Muscle layer of duodenum (tissue), 2 donors: Measurements from ENCODE around the gene CTTN.

Experiments
- H3K27ac ChIP-seq: one replicate; pipeline ENCODE4 v1.7.0; 2013; ENCODE audit warnings: mild to moderate bottlenecking, low read length
- H3K27me3 ChIP-seq: one replicate; pipeline ENCODE4 v1.7.0; 2013; ENCODE audit warnings: low read depth, mild to moderate bottlenecking, control low read depth, low read length
- H3K36me3 ChIP-seq, 2 donors: one replicate each; pipeline ENCODE4 v1.7.0; 2013; ENCODE audit warnings: low read length in 2 of 2, control low read depth in 1 of 2, mild to moderate bottlenecking in 1 of 2; ENCODE audit not compliant: insufficient read depth in 2 of 2, control insufficient read depth in 1 of 2
- H3K4me1 ChIP-seq, 2 donors: one replicate each; pipeline ENCODE4 v1.7.0; 2013; ENCODE audit warnings: low read length in 2 of 2, mild to moderate bottlenecking in 2 of 2, control low read depth in 1 of 2, moderate library complexity in 1 of 2; ENCODE audit not compliant: insufficient read depth in 2 of 2, control insufficient read depth in 1 of 2
- H3K4me3 ChIP-seq, 2 donors: one replicate each; pipeline ENCODE4 v1.7.0; 2013; ENCODE audit warnings: low read length in 2 of 2, low read depth in 1 of 2, mild to moderate bottlenecking in 1 of 2
- H3K9me3 ChIP-seq, 2 donors: one replicate each; pipeline ENCODE4 v1.7.0; 2013; ENCODE audit warnings: low read length in 2 of 2, control low read depth in 1 of 2, mild to moderate bottlenecking in 1 of 2; ENCODE audit not compliant: control insufficient read depth in 1 of 2
- donor health status: healthy.

The CTTN gene

GRCh38 chr11:70462818-70463477 lies 64.6 kb downstream of the CTTN start:
- H3K27me3 ChIP-seq = no peaks in the 10 kb centered on the region
- no peak overlapping the region for H3K27ac ChIP-seq
- H3K9me3 ChIP-seq = no peaks in the 10 kb centered on the region

GRCh38 chr11:70463478-70464255 lies 65.3 kb downstream of the CTTN start:
- H3K27ac ChIP-seq = no peak overlapping the region
- no peaks in the 10 kb centered on the region for H3K27me3 ChIP-seq
- H3K4me3 ChIP-seq = no peak overlapping the region
- no peaks in the 10 kb centered on the region for H3K36me3 ChIP-seq
- no peaks in the 10 kb centered on the region for H3K9me3 ChIP-seq
- no peaks in the 10 kb centered on the region for H3K4me1 ChIP-seq

More at GRCh38 chr11:70462818-70463477, 64.6 kb downstream of the CTTN start:
- no peak overlapping the region for H3K4me3 ChIP-seq
- no peaks in the 10 kb centered on the region for H3K4me1 ChIP-seq
- no peaks in the 10 kb centered on the region for H3K36me3 ChIP-seq

GRCh38 chr11:70464509-70465361 lies 66.4 kb downstream of the CTTN start:
- Histone ChIP-seq H3K27ac (no peak overlapping the region), H3K27me3 (no peaks in the 10 kb centered on the region), H3K4me3 (no peak overlapping the region), H3K9me3 (no peaks in the 10 kb centered on the region), H3K36me3 (no peaks in the 10 kb centered on the region), H3K4me1 (no peaks in the 10 kb centered on the region)

- no peaks in the 10 kb centered on the region for H3K9me3 ChIP-seq
- H3K4me3 ChIP-seq = no peak overlapping the region
- no peaks in the 10 kb centered on the region for H3K4me1 ChIP-seq
- H3K27me3 ChIP-seq = no peaks in the 10 kb centered on the region
- H3K36me3 ChIP-seq = no peaks in the 10 kb centered on the region
- no peak overlapping the region for H3K27ac ChIP-seq
Measured at GRCh38 chr11:70466154-70466553, 67.8 kb downstream of the CTTN start.

GRCh38 chr11:70466596-70466995 lies 68.3 kb downstream of the CTTN start:
- no peak overlapping the region for H3K27ac ChIP-seq
- no peaks in the 10 kb centered on the region for H3K4me1 ChIP-seq
- H3K4me3 ChIP-seq = no peak overlapping the region
- no peaks in the 10 kb centered on the region for H3K9me3 ChIP-seq
- no peaks in the 10 kb centered on the region for H3K27me3 ChIP-seq
- no peaks in the 10 kb centered on the region for H3K36me3 ChIP-seq

- H3K27me3 ChIP-seq = no peaks in the 10 kb centered on the region
- H3K27ac ChIP-seq = no peak overlapping the region
- H3K4me1 ChIP-seq = no peaks in the 10 kb centered on the region
- H3K9me3 ChIP-seq = no peaks in the 10 kb centered on the region
- H3K4me3 ChIP-seq = no peak overlapping the region
- H3K36me3 ChIP-seq = no peaks in the 10 kb centered on the region
Measured at GRCh38 chr11:70467201-70468085, 69.1 kb downstream of the CTTN start.

GRCh38 chr11:70468256-70469195 lies 70.2 kb downstream of the CTTN start:
- Histone ChIP-seq H3K4me1 (no peaks in the 10 kb centered on the region), H3K9me3 (no peaks in the 10 kb centered on the region), H3K27me3 (no peaks in the 10 kb centered on the region), H3K36me3 (no peaks in the 10 kb centered on the region), H3K4me3 (no peak overlapping the region), H3K27ac (no peak overlapping the region)

- Histone ChIP-seq H3K27me3 (no peaks in the 10 kb centered on the region), H3K4me3 (no peak overlapping the region), H3K4me1 (no peaks in the 10 kb centered on the region), H3K27ac (no peak overlapping the region), H3K36me3 (no peaks in the 10 kb centered on the region), H3K9me3 (no peaks in the 10 kb centered on the region)
Measured at GRCh38 chr11:70470127-70470526, 71.8 kb downstream of the CTTN start.

GRCh38 chr11:70471254-70471653 lies 72.9 kb downstream of the CTTN start:
- no peaks in the 10 kb centered on the region for H3K36me3 ChIP-seq
- no peaks in the 10 kb centered on the region for H3K27me3 ChIP-seq
- H3K27ac ChIP-seq = no peak overlapping the region
- no peak overlapping the region for H3K4me3 ChIP-seq
- H3K4me1 ChIP-seq = no peaks in the 10 kb centered on the region
- H3K9me3 ChIP-seq = no peaks in the 10 kb centered on the region

- H3K27me3 ChIP-seq = no peaks in the 10 kb centered on the region
- no peaks in the 10 kb centered on the region for H3K36me3 ChIP-seq
- no peaks in the 10 kb centered on the region for H3K4me1 ChIP-seq
- H3K4me3 ChIP-seq = no peak overlapping the region
- no peaks in the 10 kb centered on the region for H3K9me3 ChIP-seq
- H3K27ac ChIP-seq = no peak overlapping the region
Measured at GRCh38 chr11:70472240-70472639, 73.9 kb downstream of the CTTN start.
